Heart left ventricle (tissue), 16 donors: ENCODE data around the gene ASB7. TPM values are rescaled to one million over a fixed set of nuclear protein-coding genes. Genes with fewer than 3 reads are reported as not detected.

ENCODE experiments used
- ATAC-seq, 4 donors: fragments of 200-7000 bp; cut with Tn5 transposase; one replicate each; pipeline ENCODE4 v1.9.1; 2020 to 2022; ENCODE audit warnings: moderate library complexity in 4 of 4, mild to moderate bottlenecking in 3 of 4, moderate number of reproducible peaks in 1 of 4
- DNase-seq, 5 donors: peaks; one replicate each; pipeline ENCODE4 v3.0.0-alpha.2; 2020
- H3K27ac ChIP-seq, 12 donors: fragments of 200-600 bp; sonication (generic) in 4 of 12; one replicate each; pipeline versions ENCODE4 v1.5.0 to v1.8.0; 2016 to 2022; ENCODE audit warnings: mild to moderate bottlenecking in 2 of 12
- H3K27me3 ChIP-seq, 9 donors: fragments of 200-600 bp; sonication (generic) in 2 of 9; one replicate each; pipeline versions ENCODE4 v1.5.1 to v1.8.0; 2016 to 2022; ENCODE audit warnings: mild to moderate bottlenecking in 3 of 9
- H3K36me3 ChIP-seq, 9 donors: fragments of 200-600 bp; sonication (generic) in 2 of 9; one replicate each; pipeline versions ENCODE4 v1.5.0 to v1.8.0; 2018 to 2022; ENCODE audit warnings: mild to moderate bottlenecking in 2 of 9
- H3K4me1 ChIP-seq, 12 donors: fragments of 200-600 bp; sonication (generic) in 4 of 12; one replicate each; pipeline versions ENCODE4 v1.5.0 to v1.8.0; 2016 to 2022; ENCODE audit warnings: mild to moderate bottlenecking in 3 of 12
- H3K4me3 ChIP-seq, 12 donors: fragments of 200-600 bp; sonication (generic) in 4 of 12; one replicate each; pipeline versions ENCODE4 v1.5.0 to v1.8.0; 2017 to 2022; ENCODE audit warnings: mild to moderate bottlenecking in 9 of 12, moderate library complexity in 4 of 12
- H3K9me3 ChIP-seq, 12 donors: fragments of 200-600 bp; sonication (generic) in 4 of 12; one replicate each; pipeline versions ENCODE4 v1.5.0 to v1.8.0; 2016 to 2022; ENCODE audit warnings: mild to moderate bottlenecking in 1 of 12
- POLR2A ChIP-seq, 2 donors: fragments of 450-650 bp; IDR thresholded peaks; one replicate each; pipeline ENCODE4 v1.6.1; 2017; ENCODE audit warnings: antibody characterized with exemption in 2 of 2, mild to moderate bottlenecking in 2 of 2, moderate library complexity in 2 of 2
- WGBS, 4 donors: extraction: QIAGEN DNeasy Blood & Tissue Kit in 2 of 4; methylation state at CpG; one replicate each; pipeline versions ENCODE4 v1.1.5 to v1.1.7; 2013 to 2018; 5-methylcytosine and 5-hydroxymethylcytosine counted together
- intact Hi-C, 10 donors: fragments of 100-400 bp; cut with DNase I; formaldehyde crosslinking; loops; one replicate each; pipeline versions ENCODE4 v1.11.1 to v1.14.2; 2022
- polyA plus RNA-seq, 2 donors: library from polyadenylated mRNA; stranded (reverse); fragments of 200-250 nt; gene quantifications; one replicate each; pipeline ENCODE4 v1.2.3, GENCODE V29; 2013
- total RNA-seq, 9 donors: library from RNA; depleted of rRNA in 2 of 9; stranded (reverse); fragments of >200 nt in 2 of 9; fragmentation: NEBNext Ultra II Directional in 3 of 9; extraction: Animal tissue kit (Norgen Biotek cat#: 25700) in 3 of 9; gene quantifications; one replicate each; pipeline versions ENCODE4 v1.1.0 to v1.2.4, GENCODE V29; 2016 to 2023
- TF ChIP-seq, protein P1 (sequence below), 12 donors: fragments of 200-600 bp; sonication (generic) in 4 of 12; IDR thresholded peaks; one replicate each; pipeline versions ENCODE4 v1.5.0 to v1.8.0; 2018 to 2022; ENCODE audit warnings: antibody characterized with exemption in 12 of 12, mild to moderate bottlenecking in 5 of 12
- donor health status: ischemic (EF 13 %, LVEDD 7.1; RV severe dilation, severe dysfunction).
- donor health status: healthy with polysubstance abuse.
- donor health status: DM: no; HTN: yes; CAD: no.
- donor health status: DM: no; HTN: no; CAD: no.
- donor health status: ischemic (EF 25% LVEDD 6.9; RV normal size, moderate dysfunction).
- donor health status: ischemic (EF 25% LVEDD 5.7; RV mildly dilated, moderate dysfunction).
- donor health status: healthy.
- donor health status: DM: yes; HTN: yes; CAD: no.
- donor health status: ischemic (EF 35%, LVEDD 5.7; RV mildly dilated, moderate dysfunction).
- donor health status: nonischemic (EF 11% LVEDD 7.7; RV severe dilation, severe dysfunction).
- donor health status: DM: yes; HTN: yes; CAD: no.
- donor health status: PGD.
- donor health status: ischemic (EF 29% LVEDD 5.4; RV normal size, mild dysfunction).
- donor health status: nonischemic (EF 23%, LVEDD 6.1; RV moderate dilation, normal function).

ASB7 gene
- total and polyA plus RNA-seq, 11 donors = 2.3 to 6.9 (median 5.9) TPM

DNA sequence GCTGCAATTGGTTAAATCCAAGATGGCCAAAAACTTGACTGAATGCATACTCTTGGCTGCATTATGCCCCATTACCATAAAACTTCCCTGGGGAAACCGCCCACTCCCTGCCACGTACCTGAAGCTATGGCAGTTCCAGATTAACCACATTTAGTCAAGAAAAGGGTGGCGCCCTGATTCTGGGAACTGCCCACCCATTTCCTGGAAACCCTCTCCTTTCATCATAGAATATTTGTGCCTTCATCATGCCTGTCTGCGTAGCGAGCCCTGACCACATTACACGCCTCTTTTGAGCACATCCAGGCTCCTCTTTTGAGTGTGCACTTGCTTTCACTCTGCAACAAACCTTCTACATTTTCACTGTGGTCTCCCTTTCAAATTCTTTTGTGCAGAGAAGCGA is 5.6 kb upstream of the ASB7 start:
- DNase-seq = peak in 2 of 5 donors; percentile 24 to 56
- Histone ChIP-seq H3K4me1 (peaks cover 4 to 52% (median 15%) of the 10 kb centered on the region in 12 donors), H3K27ac (peak overlapping the region in 1 of 12 donors; percentile 80), H3K36me3 (no peaks in the 10 kb centered on the region), H3K27me3 (no peaks in the 10 kb centered on the region), H3K4me3 (peak overlapping the region in 1 of 12 donors; percentile 39), H3K9me3 (no peaks in the 10 kb centered on the region)
- TF ChIP-seq, protein P1, sequence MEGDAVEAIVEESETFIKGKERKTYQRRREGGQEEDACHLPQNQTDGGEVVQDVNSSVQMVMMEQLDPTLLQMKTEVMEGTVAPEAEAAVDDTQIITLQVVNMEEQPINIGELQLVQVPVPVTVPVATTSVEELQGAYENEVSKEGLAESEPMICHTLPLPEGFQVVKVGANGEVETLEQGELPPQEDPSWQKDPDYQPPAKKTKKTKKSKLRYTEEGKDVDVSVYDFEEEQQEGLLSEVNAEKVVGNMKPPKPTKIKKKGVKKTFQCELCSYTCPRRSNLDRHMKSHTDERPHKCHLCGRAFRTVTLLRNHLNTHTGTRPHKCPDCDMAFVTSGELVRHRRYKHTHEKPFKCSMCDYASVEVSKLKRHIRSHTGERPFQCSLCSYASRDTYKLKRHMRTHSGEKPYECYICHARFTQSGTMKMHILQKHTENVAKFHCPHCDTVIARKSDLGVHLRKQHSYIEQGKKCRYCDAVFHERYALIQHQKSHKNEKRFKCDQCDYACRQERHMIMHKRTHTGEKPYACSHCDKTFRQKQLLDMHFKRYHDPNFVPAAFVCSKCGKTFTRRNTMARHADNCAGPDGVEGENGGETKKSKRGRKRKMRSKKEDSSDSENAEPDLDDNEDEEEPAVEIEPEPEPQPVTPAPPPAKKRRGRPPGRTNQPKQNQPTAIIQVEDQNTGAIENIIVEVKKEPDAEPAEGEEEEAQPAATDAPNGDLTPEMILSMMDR (IDR thresholded peaks at IDR 0.05) = no peak
- TF ChIP-seq POLR2A (IDR thresholded peaks at IDR 0.05) = no peak
- intact Hi-C loops = loop anchor here in 1 of 10 donors (10.0 kb wide), 1 partner anchor 662 kb away; no protein-coding TSS in a partner anchor
- 73 to 93% (median 86%) methylated on average over 7 of the region's 7 CpGs for whole genome bisulfite sequencing, 4 donors
- no peak for ATAC-seq

DNA sequence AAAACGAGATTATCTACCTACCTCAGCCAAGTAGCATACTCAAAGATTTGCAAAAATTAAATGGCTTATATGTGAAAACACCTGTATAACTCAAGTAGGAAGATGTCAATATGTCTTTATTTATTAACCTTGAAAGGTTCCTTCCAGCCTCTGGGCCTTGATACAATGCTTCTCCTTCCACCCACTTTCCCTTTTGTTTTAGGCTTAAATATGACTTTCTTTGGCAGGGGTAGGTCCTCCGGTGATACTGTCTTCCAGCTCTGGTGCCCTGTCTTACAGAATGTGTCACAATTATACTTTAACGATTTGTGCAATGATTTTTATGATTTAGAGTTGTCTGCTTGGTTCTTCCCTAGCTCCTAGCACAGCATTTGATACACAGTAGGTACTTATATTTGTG is 4.5 kb upstream of the ASB7 start:
- intact Hi-C loops = loop anchor here in 1 of 10 donors (10.0 kb wide), 1 partner anchor 663 kb away; no protein-coding TSS in a partner anchor
- Histone ChIP-seq H3K9me3 (no peaks in the 10 kb centered on the region), H3K27ac (peak overlapping the region in 1 of 12 donors; percentile 80), H3K27me3 (no peaks in the 10 kb centered on the region), H3K4me3 (no peak overlapping the region), H3K4me1 (peaks cover 4 to 52% (median 15%) of the 10 kb centered on the region in 12 donors), H3K36me3 (no peaks in the 10 kb centered on the region)
- ATAC-seq = no peak
- TF ChIP-seq, protein P1 (IDR thresholded peaks at IDR 0.05) = no peak
- no peak for TF ChIP-seq POLR2A (IDR thresholded peaks at IDR 0.05)
- 89 to 94% (median 93%) methylated on average over 3 of the region's 3 CpGs for WGBS, 4 donors
- no peak for DNase-seq

DNA sequence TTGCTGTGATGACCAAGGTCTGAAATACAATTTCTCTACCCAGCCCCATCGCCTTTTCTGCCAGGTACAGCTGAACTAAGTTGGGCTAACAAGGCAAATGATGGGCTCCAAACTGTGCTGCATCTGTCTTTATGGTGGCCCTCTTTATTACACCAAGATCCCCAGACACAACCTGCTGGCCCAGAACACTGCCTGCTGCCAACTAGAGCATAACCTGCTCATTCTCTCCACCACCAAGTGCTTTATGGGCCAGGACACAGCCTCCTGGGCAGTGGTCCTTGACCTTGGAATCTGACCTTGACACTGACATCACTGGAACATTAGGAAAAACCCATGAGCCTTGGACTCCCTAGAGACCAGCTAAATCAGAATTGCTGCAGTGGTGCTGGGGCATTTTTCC is 3.7 kb upstream of the ASB7 start:
- TF ChIP-seq, protein P1 (IDR thresholded peaks at IDR 0.05) = no peak
- no peak for TF ChIP-seq POLR2A (IDR thresholded peaks at IDR 0.05)
- Histone ChIP-seq H3K9me3 (no peaks in the 10 kb centered on the region), H3K36me3 (no peaks in the 10 kb centered on the region), H3K27me3 (no peaks in the 10 kb centered on the region), H3K27ac (peak overlapping the region in 1 of 12 donors; percentile 80), H3K4me3 (no peak overlapping the region), H3K4me1 (peaks cover 4 to 59% (median 21%) of the 10 kb centered on the region in 12 donors)
- intact Hi-C loops = loop anchor here in 1 of 10 donors (10.0 kb wide), 1 partner anchor 664 kb away; no protein-coding TSS in a partner anchor
- DNase-seq (no peak), ATAC-seq (no peak)
- WGBS, 4 donors = 79 to 100% (median 97%) methylated on average over 1 of the region's 1 CpG

DNA sequence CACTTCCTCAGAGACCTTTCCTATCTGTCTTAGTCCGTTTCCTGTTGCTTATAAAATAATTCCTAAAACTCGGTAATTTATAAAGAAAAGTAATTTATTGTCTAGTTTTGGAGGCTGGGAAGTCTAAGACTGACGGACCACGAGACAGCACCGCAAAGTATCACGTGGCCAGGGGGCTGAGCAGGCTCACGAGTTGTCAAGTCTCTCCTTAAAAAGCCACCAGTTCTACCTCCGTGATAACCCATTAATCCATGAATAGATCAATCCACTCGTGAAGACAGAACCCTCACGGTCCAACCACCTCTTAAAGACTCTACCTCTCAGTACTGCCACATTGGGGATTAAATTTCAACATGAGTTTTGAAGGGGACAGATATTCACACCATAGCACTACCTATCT is 1.2 kb upstream of the ASB7 start:
- H3K27ac ChIP-seq = peak overlapping the region in 5 of 12 donors; percentile 79 to 87 (median 86)
- H3K27me3 ChIP-seq = no peaks in the 10 kb centered on the region

More for the DNA sequence above, 1.2 kb upstream of the ASB7 start:
- peaks cover 0 to 19% (median 11%) of the 10 kb centered on the region in 9 donors for H3K36me3 ChIP-seq
- peak overlapping the region; percentile 62 to 97 (median 87) for H3K4me3 ChIP-seq
- H3K9me3 ChIP-seq = no peaks in the 10 kb centered on the region
- H3K4me1 ChIP-seq = peaks cover 4 to 61% (median 21%) of the 10 kb centered on the region in 12 donors
- DNase-seq (no peak), ATAC-seq (no peak)
- TF ChIP-seq, protein P1 (IDR thresholded peaks at IDR 0.05) = no peak
- TF ChIP-seq POLR2A (IDR thresholded peaks at IDR 0.05) = no peak
- 1 to 3% (median 1%) methylated on average over 10 of the region's 10 CpGs for WGBS, 4 donors
- intact Hi-C loops = loop anchor here in 4 of 10 donors (5.0 to 10.0 kb wide), 3 partner anchors 489 to 674 kb away; partner anchors contain the start of gene SELENOS (in 1 of the 4)
